Uterus (tissue), 4 donors: ENCODE data around the gene PPFIBP1. TPM values are rescaled to one million over a fixed set of nuclear protein-coding genes. Genes with fewer than 3 reads are reported as not detected.

ENCODE experiments used
- DNase-seq, 2 donors: peaks; one replicate each; pipeline ENCODE4 v3.0.0-alpha.2; 2019 to 2020
- H3K27ac ChIP-seq, 2 donors: fragments of 200-600 bp; sonication (generic); 1 replicate in 1 of 2; 2 replicates in 1 of 2; pipeline ENCODE4 v1.5.1; 2016 to 2018
- H3K27me3 ChIP-seq, 2 donors: fragments of 200-600 bp; sonication (generic); one replicate each; pipeline ENCODE4 v1.5.1; 2018 to 2019; ENCODE audit warnings: control low read depth in 1 of 2
- H3K36me3 ChIP-seq, 2 donors: fragments of 200-600 bp; sonication (generic); one replicate each; pipeline ENCODE4 v1.5.1; 2019; ENCODE audit warnings: control low read depth in 1 of 2
- H3K4me1 ChIP-seq, 2 donors: fragments of 200-600 bp; sonication (generic); one replicate each; pipeline ENCODE4 v1.5.1; 2018 to 2019; ENCODE audit warnings: control low read depth in 1 of 2
- H3K4me3 ChIP-seq, 2 donors: fragments of 200-600 bp; sonication (generic); 1 replicate in 1 of 2; 2 replicates in 1 of 2; pipeline ENCODE4 v1.5.1; 2018 to 2019; ENCODE audit warnings: mild to moderate bottlenecking in 1 of 2
- H3K9me3 ChIP-seq, 2 donors: fragments of 200-600 bp; sonication (generic); one replicate each; pipeline ENCODE4 v1.5.1; 2019; ENCODE audit warnings: control low read depth in 1 of 2
- POLR2A ChIP-seq, 2 donors: fragments of 450-650 bp; IDR thresholded peaks; one replicate each; pipeline ENCODE4 v1.6.1; 2016; ENCODE audit warnings: antibody characterized with exemption in 2 of 2, mild to moderate bottlenecking in 1 of 2, moderate library complexity in 1 of 2
- intact Hi-C: fragments of 100-400 bp; cut with DNase I; formaldehyde crosslinking; loops from one replicate; pipeline ENCODE4 v1.15.1; 2023; ENCODE audit warnings: low total_unique reads
- total RNA-seq, 4 donors: library from RNA; depleted of rRNA in 3 of 4; stranded (reverse); fragments of >200 nt in 3 of 4; gene quantifications; one replicate each; pipeline versions ENCODE4 v1.1.0 to v1.2.4, GENCODE V29; 2014 to 2023
- TF ChIP-seq, protein P1 (sequence below), 4 experiments: fragments of 200-600 bp in 2 of 4; fragments of 450-650 bp in 2 of 4; sonication (generic) in 2 of 4; IDR thresholded peaks; one replicate each; pipeline ENCODE4 v1.5.1; 2016 to 2019; ENCODE audit warnings: antibody characterized with exemption in 4 of 4, mild to moderate bottlenecking in 2 of 4, moderate library complexity in 1 of 4
- donor health status: DM: yes; HTN: yes; CAD: no.

The PPFIBP1 gene
- total RNA-seq, 4 donors from 2014 or later: 43.8 to 139 (median 82.7) TPM

DNA sequence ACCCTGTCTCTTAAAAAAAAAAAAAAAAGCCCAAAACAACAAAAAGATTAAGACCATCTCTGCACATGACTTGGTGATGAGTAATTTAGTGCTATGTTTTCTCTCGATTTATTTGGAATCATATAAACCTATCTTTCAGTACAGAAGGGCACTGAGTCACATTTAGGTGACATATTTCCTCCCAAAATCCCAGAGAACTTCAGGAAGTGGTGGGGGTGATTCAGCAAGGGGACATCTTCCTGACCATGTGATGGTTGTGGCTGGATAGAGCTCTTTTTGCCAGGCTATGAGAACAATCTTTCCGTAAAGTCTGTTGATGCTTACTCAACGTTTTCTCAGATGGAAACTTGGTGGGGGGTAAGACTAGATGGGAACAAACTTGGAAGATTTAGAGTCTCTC, 50.0 kb downstream of the PPFIBP1 start:
- no peaks in the 10 kb centered on the region for H3K36me3 ChIP-seq
- no peak for DNase-seq
- TF ChIP-seq, protein P1, sequence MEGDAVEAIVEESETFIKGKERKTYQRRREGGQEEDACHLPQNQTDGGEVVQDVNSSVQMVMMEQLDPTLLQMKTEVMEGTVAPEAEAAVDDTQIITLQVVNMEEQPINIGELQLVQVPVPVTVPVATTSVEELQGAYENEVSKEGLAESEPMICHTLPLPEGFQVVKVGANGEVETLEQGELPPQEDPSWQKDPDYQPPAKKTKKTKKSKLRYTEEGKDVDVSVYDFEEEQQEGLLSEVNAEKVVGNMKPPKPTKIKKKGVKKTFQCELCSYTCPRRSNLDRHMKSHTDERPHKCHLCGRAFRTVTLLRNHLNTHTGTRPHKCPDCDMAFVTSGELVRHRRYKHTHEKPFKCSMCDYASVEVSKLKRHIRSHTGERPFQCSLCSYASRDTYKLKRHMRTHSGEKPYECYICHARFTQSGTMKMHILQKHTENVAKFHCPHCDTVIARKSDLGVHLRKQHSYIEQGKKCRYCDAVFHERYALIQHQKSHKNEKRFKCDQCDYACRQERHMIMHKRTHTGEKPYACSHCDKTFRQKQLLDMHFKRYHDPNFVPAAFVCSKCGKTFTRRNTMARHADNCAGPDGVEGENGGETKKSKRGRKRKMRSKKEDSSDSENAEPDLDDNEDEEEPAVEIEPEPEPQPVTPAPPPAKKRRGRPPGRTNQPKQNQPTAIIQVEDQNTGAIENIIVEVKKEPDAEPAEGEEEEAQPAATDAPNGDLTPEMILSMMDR (IDR thresholded peaks at IDR 0.05): no peak
- TF ChIP-seq POLR2A (IDR thresholded peaks at IDR 0.05): no peak
- H3K27me3 ChIP-seq: no peaks in the 10 kb centered on the region
- H3K4me3 ChIP-seq: no peak overlapping the region
- H3K4me1 ChIP-seq: peaks cover 0 to 11% of the 10 kb centered on the region in 2 donors
- intact Hi-C loops: no loop called here
- no peaks in the 10 kb centered on the region for H3K9me3 ChIP-seq
- H3K27ac ChIP-seq: no peak overlapping the region

DNA sequence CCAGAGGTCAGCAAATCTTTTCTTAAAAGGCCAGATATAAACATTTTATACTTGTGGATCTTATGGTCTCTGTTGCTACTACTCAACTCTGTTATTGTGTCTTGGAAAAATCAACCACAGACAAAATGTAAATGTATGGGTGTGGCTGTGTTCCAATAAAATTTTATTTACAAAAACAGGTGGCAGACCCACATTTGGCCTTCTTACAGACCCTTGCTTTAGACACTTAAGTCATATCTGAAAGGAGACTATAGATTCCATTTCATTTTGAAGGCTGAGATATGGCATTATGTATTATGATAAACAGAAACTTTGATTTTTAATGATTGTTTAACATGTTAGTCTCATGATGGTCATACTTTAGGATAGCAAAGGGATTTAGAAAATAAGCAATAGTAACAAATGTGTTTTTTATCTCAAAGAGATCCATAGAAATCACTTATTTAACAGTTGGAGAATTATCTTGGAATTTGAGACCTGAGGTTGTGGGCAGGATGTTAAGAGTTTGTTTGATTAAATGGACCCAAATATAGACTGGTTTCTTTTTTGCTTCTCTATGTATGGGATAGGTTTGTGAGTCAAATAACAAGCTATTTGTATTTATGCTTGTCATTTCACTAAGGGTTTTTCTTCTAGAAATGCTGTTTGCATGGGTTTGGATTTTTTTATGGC, 51.2 kb downstream of the PPFIBP1 start:
- Histone ChIP-seq H3K9me3 (no peaks in the 10 kb centered on the region), H3K27ac (peak overlapping the region in 1 of 2 donors; percentile 3), H3K27me3 (no peaks in the 10 kb centered on the region), H3K4me3 (no peak overlapping the region), H3K4me1 (peaks cover 0 to 11% of the 10 kb centered on the region in 2 donors), H3K36me3 (no peaks in the 10 kb centered on the region)
- intact Hi-C loops: no loop called here
- DNase-seq: no peak
- TF ChIP-seq, protein P1 (IDR thresholded peaks at IDR 0.05): no peak
- no peak for TF ChIP-seq POLR2A (IDR thresholded peaks at IDR 0.05)

DNA sequence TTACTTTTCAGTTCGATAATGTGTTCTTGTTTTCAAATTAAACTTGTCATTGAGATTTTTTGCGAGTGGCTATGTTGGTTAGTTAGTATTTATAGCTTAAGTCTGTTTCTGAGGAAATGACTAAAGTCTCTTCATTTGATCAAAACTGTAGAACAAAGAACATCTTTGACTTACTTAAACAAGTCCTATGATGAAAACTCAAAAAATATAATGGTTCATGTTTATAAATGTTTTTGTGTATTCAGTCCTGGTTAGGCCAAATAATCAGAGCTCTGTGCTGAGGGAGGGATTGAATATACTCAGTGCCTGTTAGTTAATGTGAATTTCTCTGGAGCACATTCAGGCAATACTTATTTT, 51.7 kb downstream of the PPFIBP1 start:
- Histone ChIP-seq H3K36me3 (no peaks in the 10 kb centered on the region), H3K9me3 (no peaks in the 10 kb centered on the region), H3K27ac (peak overlapping the region in 1 of 2 donors; percentile 3), H3K4me3 (no peak overlapping the region), H3K27me3 (no peaks in the 10 kb centered on the region), H3K4me1 (peaks cover 0 to 11% of the 10 kb centered on the region in 2 donors)
- TF ChIP-seq, protein P1 (IDR thresholded peaks at IDR 0.05): no peak
- no peak for TF ChIP-seq POLR2A (IDR thresholded peaks at IDR 0.05)
- intact Hi-C loops: no loop called here
- no peak for DNase-seq

DNA sequence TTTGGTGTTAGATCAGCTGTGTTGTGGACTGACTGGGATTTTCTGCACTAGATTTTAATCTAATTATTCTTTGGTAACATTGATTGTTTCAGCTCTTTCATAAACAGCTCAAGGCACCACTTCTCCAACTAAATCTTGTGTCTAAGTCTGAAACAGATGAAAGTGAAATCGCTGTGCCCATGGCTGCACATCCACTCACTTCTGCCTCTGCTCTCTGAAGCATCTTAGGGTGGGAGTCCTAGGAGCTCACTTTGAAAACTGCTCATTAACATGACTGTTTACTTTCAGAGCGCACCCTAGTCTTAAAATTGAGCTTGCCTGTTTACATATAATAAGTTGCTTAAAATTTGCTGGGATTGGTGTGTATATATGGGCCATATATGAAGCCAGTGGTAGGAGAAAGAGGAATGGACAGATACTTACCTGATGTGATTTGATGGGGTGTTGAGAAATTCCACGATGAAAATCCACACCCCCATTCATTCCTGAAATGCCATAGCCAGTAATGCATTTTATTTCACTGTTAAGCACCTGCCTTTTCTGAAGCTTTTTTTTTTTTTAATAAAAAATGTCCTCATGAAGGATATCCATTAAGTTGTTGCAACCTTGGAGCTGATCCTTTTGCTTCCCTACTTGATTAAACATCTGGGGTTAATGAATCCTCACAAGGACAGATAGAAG, 52.8 kb downstream of the PPFIBP1 start:
- no peak for DNase-seq
- no peak overlapping the region for H3K4me3 ChIP-seq
- H3K36me3 ChIP-seq: no peaks in the 10 kb centered on the region
- H3K27me3 ChIP-seq: no peaks in the 10 kb centered on the region
- intact Hi-C loops: no loop called here
- no peaks in the 10 kb centered on the region for H3K9me3 ChIP-seq
- TF ChIP-seq, protein P1 (IDR thresholded peaks at IDR 0.05): no peak
- TF ChIP-seq POLR2A (IDR thresholded peaks at IDR 0.05): no peak
- peaks cover 0 to 11% of the 10 kb centered on the region in 2 donors for H3K4me1 ChIP-seq
- no peak overlapping the region for H3K27ac ChIP-seq

DNA sequence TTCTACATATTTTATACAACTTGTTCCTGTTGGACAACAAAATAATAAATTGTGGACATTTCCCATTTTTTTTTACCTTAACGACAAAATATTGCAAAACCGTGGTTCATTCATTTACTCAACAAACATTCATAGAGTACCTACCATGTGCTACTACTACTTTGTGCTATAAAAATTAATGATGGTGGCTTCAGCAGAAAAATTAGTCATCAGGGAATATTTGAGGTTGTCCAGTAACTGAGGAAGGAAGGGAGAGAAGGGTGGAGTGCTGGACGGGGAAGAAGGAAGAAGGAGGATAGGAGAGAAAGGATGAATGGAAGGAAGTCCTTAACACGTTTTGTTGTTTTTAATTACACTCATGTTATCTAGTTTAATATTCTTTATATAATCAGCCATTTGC, 53.7 kb downstream of the PPFIBP1 start:
- no peak for DNase-seq
- no peaks in the 10 kb centered on the region for H3K9me3 ChIP-seq
- H3K36me3 ChIP-seq: no peaks in the 10 kb centered on the region
- TF ChIP-seq, protein P1 (IDR thresholded peaks at IDR 0.05): no peak
- no peak for TF ChIP-seq POLR2A (IDR thresholded peaks at IDR 0.05)
- H3K4me1 ChIP-seq: peaks cover 0 to 5% of the 10 kb centered on the region in 2 donors
- no peak overlapping the region for H3K4me3 ChIP-seq
- H3K27me3 ChIP-seq: no peaks in the 10 kb centered on the region
- intact Hi-C loops: no loop called here
- peak overlapping the region; percentile 42 to 59 for H3K27ac ChIP-seq
